Activated CD4-positive, alpha-beta T cell treated with anti-CD3 and anti-CD28 coated beads, Interleukin-2, amount 50 U/mL, for 4 hours (primary cell): ENCODE data around the gene LRRC9.
A peak's percentile ranks its signal among the peaks of the same experiment; 100 is the strongest.
"Not testable (repeated sequence)": the region's sequence is repeated elsewhere in the genome, so short reads cannot be mapped to it uniquely, and the experiment has no call there.

Experiments used
- DNase-seq, 2 experiments: peaks; one replicate each; pipeline ENCODE4 v3.0.0-alpha.2; 2020

Gene LRRC9

DNA sequence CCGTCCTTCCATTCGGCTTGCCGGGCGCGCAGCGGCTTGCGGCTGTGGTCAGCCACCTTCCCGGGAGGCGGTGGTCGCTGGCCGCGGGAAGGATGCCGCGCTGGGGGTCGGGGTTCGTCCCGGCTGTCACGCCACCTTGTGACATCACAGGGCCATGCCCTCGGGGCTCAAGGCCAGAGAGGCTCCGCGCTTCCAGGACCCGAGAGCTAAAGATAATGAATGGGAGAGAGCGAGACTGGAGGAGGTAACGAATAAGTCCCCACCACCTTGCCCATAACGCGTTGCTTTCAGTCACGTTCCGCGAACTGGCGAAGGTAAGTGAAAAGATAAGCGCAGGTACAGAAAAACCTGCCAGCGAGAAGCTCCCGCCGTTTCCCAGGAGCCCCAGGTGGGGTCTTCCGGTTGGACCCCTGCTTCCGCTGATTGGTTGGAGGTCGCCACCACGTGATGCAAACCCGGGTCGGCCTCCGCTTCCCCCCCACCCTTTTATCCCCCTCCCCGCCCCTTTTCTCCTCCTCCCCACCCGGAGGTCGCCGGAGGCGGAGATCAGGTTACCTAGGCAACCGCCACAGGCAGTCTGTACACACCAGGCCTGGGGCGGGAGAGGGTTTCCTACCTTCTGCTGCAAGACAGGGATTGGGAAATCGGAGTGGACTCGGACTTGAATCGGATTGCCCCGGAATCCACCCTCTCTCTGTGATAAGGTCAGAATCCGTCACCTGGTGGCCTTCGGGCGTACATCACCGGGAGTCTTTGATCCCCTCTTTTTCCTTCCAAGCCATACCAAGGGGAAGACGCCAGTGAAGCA is at the start of gene LRRC9:
Gene LRRC9 (plus strand): TSS at position 575 of the 808 bp plus-strand sequence.
- peak in 1 of 2 experiments; percentile 4 for DNase-seq

DNA sequence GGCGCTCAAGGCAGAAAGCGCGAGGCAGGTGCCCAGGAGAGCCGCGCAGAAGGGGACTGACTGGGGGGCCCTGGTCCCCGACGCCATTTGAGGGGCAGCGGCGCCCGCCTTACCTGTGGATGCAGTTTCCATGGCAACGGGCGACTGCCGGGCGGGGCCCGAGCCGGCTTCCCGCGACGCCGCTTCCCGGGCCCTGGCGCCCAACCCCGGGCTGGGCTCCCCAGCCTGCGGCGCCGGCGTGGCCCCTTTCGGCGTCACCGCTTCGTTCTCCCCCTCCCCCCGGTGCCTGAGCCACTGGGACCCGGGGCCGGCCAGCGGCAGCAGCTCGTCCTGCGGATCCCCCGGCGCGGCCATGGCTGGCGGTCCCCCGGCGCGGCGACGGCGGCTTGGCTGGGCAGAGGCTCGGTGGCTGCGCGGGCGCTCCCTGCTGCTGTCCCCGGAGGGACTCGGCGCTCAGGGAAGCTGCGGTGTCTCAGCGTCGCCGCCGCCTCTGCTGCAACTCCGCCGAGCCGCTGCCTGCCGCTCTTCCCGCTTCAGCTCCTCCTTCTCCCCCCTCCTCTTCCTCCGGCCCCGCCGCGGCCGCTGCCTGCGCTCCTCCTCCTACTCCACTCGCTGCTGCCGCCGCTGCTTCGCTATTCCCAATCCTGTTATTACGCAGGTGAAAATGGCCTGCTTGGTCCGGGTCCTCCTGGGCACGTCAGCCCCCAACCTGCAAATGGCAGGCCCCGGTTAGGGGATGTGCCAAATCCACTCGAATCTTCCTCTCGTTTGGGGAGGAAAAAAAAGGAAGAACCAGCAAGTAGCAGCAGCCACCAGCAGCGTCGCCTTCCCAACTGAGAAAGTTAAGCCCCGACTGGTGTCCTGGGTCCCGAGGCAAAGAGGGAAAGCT is 49.4 kb upstream of the LRRC9 start, which contains the start of gene RTN1:
Gene RTN1 (minus strand): TSS at position 500 of the 889 bp plus-strand sequence. CDS start 146 bp downstream, at position 354.
- no peak for DNase-seq

DNA sequence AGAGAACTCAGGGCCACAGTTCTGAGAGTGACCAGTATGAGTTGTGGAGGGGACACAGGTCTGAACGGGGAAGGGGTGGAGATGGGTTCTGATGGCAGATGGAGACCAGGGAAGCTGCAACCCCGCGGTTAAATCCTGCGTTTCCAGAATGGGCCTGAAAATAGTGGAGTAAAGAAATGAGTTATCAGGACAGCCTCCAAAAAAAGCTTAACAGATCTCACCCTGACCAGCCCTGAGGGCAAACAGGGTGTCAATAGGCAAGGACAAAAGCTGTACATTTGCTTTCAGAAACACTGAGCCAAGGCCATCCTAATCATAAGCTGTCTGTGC is 48.8 kb upstream of the LRRC9 start:
- no peak for DNase-seq

DNA sequence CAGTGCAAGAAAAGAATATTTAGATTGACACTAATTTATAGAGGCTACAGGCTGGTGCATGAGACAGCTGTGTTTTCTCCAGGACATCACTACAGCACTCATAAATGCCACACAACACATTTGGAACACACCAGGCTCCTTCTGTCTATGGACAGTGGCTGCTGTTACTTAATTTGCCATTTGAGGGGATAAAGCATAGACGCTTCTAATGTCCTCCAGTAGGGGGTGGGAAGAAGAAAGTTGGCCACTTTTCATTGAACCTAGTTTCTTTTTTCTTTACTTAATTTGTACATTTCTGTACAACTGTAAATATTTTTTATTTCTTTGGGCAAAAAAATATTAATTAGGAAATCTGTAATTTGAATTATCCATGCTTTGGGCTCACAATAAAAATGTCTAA is 37.0 kb upstream of the LRRC9 start:
- DNase-seq = no peak

DNA sequence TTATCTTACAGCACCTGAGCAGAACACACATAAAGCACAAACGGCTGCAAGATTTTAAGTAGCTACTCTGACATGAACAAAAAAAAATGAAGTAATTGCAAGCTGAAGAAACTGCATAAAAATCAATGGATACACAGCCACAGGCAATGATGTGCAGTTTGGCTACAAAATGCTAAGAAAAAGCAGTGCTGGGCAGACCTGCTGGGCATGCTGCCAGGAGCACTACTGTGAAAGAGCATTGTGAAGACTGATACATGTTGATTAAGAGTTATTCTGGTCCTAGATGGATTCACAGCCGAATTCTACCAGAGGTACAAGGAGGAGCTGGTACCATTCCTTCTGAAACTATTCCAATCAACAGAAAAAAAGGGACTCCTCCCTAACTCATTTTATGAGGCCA is 29.3 kb upstream of the LRRC9 start:
- no peak for DNase-seq

DNA sequence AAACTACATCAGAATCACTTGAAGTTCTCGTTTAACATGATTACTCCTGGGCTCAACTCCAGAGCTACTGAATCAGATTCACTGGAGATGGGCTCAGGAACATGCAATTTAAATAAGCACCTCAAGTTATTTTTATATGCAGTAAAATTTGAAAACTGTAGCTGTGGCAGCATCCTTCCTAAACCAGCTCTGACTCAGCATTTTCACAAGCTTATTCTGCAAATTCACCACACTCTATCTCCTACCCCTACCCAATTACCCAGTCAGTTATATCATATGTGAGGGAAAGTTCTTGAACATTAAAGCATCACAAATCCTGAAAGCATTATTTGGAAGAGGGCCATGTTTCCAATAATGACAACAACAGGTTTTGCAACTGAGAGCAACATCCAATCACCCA is 24.2 kb upstream of the LRRC9 start:
- DNase-seq = no peak

DNA sequence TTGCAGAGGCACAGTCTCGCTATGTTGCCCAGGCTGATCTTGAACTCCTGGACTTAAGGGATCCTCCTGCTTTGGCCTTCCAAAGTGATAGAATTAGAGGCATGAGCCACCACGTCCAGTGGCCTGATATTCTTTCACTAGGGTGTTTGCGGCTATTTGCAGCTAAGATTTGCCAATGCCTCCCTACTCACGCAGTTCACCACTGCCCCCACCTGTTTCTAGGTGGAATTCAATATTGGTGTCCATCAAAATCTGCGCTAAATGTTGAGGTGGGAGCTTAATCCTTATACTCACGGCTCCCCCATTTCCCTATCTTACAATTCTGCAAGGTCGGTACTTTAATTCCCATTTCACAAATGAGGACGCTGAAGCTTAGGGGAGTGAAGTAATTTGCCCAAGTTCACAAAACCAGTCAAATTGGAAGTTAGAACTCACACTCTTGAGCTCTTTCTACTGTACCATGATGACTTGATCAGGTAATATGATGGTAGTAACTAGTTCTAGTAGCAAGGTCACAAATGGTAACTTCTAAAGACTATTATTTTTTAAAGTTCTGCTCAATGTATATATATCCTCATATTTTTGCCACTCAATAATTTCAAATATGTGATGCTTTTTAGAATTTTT is 22.1 kb upstream of the LRRC9 start:
- no peak for DNase-seq

DNA sequence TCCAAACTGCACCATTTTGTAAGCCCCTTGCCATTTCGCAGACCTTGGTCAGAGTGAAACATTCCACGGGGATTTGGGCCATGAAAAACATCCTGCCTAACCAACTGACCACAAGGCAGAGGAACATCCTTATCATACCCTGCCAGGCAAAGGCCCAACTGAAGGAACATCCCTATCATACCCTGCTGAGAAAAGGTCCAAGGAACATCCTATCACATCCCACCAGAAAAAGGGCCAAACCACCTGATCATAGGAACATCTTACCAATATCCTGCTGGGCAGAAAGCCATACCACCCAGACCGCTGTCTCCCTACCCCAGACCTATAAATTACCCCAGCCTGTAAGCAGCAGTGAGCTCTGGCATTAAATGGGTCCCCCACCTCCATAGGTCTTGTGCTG is 19.4 kb upstream of the LRRC9 start:
- no peak for DNase-seq

DNA sequence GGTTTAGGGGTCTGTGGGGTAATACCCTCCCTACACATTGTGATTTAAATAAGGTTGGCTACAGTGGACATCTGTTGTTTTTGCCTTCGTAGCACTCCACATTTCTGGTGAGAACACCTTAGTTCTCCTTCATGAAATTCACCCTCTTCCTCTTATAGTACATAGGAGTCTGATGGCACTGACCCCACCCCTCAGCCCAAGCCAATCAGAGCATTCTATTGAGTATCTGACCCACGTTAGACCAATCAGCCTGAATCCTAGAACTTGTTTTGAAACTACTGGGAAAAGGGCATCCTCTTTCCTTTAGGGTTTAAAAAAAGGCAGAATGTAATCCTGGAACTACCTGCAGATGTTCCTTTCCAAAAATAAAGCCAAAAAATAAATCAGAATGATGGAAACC is 15.8 kb upstream of the LRRC9 start:
- DNase-seq = no peak

DNA sequence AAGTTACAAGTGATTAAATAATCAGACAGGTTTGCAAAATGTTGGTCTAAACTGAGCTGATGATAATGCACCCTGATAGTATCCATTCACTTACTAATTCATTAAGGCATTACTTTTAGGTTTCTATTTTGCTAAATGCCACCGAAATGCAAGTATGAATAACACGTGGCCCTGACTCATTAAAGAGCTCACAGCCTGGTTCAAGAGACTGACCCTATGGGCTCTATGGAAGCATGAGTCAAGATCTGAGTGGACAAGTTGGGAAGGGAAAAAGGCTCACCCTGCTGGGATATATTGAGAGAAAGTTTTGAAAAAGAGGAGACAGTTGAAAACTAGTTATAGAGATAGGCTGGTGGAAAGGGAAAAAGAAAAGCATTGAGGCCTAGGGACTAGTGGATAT is 14.8 kb upstream of the LRRC9 start:
- DNase-seq = no peak

DNA sequence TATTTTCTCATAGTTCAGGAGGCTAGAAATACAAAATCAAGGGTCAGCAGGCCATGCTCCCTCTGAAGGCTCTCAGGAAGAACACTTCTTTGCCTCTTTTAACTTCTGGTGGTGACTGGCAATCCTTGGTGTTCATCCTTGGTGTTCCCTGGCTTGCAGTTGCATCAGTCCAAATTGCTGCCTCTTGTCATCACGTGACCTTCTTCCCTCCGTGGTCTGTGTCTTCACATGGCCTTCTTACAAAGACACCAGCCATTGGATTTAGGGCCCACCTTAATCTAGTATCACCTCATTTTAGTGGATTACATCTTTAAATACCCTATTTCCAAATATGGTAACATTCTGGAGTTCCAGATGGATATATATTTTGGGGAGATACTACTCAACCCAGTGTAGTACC is 7.5 kb upstream of the LRRC9 start:
- no peak for DNase-seq

DNA sequence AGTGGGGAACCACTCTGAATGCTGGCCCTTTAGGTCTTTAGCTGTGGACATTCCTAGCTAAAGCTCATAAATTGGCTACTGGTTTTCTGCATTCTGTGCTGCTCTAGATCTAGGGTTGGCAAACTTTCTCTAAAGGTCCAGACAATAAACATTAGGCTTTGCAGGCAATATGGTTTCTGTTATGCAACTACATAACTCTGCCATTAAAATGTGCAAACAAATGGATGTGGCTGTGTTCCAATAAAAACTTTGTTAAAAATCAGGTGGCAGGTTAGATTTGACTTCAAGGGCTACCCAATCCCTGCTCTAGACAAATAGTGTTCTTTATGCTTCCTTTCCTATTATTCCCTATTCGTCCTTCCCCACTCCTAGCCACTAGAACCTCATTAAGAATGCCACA is 6.8 kb upstream of the LRRC9 start:
- DNase-seq = no peak

DNA sequence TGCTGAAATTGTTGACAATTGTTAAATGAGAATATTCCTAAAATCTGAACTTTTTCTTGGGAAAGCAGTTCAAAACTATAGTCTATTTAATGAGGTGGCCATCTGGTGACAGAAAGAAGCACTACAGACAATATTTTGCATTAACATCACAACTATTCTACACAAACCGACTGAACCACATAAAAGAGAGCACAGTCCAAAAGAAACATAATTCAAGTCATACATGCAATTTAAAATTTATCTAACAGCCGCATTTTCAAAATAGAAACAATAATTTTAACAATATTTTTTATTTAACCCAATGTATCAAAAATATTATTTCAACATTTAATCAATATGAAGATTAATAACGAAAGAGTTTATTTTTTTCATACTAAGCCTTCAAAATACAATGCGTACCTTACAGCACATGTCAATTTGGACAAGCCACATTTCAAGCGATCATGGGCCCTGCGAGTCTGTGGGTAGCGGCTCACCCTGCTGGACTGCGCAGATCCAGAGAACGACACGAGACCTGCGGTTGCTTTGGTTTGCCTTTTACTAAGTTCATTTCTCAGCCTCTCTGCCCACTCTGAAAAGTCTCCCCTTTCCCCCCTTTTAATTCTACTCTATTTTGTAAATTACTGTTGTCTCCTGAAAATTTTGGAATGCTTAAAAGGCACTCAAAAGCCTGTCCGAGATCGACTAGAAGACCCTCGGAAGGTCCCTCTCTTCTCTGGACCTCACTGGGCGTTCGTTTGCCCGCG is 947 bp upstream of the LRRC9 start:
- no peak for DNase-seq

DNA sequence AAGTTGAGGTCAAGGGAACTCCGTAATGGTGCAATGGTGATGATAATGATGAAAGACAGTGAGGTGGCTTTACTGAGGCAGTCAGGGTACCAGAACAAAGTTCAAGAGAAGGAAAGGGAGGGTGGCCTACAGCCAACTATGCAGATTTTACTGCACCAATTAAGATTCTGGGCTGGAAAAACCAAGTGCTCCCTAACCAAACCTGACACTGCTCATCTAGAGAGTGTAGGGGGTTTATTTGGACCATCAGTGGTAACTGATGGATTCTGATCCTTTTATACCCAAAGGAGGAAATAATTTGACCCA is 387 bp downstream of the LRRC9 start:
- no peak for DNase-seq

DNA sequence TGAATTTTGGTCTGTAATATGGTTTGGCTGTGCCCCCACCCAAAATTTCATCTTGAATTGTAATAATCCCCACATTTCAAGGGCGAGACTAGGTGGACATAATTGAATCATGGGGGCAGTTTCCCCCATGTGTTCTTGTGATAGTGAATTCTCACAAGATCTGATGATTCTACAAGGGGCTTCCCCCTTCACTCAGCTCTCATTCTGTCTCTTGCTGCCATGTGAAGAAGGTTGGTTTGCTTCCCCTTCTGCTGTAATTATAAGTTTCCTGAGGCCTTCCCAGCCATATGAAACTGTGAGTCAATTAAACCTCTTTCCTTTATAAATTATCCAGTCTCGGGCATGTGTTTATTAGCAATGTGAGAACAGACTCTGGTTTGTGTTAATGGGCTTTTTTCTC is 5.9 kb downstream of the LRRC9 start:
- no peak for DNase-seq

DNA sequence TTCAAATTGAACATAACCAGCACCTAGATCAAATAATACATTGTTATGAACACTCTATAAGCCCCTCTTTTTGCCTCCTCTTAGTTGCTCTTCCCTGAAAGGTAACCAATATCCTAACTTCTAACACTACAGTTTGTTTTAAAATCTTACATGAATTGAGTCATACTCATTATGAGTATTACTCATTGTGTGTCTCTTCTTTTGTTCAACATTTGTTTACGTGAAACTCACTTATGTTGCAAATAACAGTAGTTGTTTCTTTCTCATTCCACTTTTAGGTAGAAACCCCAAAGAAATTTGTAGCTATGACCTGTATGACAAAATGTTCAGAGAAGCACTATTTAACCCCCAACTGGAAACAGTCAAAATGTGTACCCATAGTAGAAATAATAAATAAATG is 6.6 kb downstream of the LRRC9 start:
- DNase-seq = no peak

DNA sequence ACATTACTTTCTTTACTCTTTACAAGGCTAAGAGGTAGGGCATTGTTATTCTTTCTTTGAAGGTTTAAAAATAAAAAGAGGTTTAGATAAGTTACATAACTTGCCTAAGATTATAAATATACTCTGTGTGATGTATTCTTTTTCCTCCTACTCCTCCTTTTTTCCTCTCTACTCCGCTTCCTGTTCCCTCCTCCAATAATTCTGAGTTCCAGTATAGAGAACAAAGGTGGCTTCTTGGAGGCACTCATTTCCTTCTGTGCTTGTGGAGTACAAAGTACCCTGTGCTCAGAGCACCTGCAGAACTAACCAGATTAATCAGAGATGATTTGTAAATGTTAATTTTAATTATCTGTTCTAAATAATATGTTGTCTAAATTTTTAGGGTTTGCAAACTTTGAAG is 11.3 kb downstream of the LRRC9 start:
- DNase-seq = no peak

DNA sequence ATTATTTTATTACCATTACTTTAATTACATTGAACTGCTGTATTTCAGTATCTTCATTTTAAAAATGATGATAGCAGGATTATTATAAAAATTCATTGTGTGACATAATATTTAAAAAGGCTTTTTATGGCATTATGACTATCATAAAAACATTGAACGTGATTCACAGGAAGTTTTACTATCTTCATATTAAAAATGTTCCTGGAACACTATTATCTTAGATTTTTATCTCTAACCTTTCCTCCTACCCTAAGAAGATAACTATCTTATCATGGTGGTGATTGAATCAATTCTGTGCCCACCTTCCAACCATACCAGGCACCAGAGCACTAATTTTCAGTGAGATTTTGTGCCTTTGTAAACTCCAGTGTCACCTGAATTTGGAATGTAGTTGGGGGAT is 16.2 kb downstream of the LRRC9 start:
- DNase-seq = no peak

DNA sequence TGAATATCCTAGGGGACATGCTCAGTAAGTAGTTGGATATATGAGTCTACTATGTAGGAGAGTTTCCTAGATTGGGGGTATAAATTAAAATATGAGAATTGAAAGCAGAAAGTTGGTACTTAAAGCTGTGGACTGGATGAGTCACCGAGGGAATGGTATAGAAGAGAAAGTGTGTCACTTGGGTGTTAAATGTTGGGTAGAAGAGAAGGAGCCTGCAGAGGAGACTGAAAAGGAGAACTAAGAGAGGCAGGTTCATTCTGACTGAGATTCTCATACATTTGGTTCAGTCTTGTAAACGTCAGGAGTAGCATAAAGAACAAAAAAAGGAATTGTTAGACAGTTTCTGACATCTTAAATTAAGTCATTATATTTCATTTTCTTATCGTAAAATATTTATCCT is 19.9 kb downstream of the LRRC9 start:
- DNase-seq = no peak

DNA sequence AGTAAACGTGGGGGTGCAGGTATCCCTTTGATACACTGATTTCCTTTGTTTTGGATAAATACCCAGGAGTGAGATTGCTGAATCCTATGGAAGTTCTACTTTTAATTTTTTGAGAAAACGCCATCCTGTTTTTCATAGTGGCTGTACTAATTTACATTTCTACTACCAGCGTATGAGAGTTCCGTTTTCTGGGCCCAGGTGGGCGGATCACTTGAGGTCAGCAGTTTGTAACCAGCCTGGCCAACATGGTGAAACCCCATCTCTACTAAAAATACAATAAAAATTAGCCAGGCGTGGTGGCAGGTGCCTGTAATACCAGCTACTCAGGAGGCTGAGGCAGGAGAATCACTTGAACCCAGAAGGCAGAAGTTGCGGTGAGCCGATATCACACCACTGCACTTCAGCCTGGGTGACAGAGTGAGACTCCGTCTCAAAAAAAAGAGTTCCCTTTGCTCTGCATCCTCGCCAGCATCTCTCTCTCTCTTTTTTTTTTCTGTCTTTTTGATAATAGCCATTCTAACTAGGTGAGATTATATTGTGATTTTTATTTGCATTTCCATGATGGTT is 22.4 kb downstream of the LRRC9 start:
- not testable (repeated sequence) for DNase-seq

DNA sequence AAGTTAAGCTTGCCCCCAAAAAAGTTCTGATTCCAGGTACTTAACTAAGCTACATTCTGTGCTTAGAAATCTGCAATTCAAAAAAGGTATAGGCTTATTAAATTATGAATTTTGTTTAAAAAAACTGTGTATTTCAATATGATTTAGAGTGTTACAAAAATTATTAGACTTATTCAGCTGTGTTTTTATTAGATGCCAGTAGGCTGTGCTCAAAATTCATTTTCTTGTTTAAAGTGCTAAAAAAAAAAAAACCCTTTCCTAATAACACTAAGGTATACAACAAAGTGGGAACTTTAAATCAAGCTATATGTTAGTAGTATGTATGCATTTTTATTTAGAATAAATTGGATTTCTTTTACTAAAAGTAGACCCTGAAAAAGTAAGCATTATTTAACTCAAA is 25.0 kb downstream of the LRRC9 start:
- no peak for DNase-seq

DNA sequence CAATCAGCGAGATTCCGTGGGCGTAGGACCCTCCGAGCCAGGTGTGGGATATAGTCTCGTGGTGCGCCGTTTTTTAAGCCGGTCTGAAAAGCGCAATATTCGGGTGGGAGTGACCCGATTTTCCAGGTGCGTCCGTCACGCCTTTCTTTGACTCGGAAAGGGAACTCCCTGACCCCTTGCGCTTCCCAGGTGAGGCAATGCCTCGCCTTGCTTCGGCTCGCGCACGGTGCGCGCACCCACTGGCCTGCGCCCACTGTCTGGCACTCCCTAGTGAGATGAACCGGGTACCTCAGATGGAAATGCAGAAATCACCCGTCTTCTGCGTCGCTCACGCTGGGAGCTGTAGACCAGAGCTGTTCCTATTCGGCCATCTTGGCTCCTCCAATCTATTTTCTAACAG is 32.2 kb downstream of the LRRC9 start:
- DNase-seq = not testable (repeated sequence)

DNA sequence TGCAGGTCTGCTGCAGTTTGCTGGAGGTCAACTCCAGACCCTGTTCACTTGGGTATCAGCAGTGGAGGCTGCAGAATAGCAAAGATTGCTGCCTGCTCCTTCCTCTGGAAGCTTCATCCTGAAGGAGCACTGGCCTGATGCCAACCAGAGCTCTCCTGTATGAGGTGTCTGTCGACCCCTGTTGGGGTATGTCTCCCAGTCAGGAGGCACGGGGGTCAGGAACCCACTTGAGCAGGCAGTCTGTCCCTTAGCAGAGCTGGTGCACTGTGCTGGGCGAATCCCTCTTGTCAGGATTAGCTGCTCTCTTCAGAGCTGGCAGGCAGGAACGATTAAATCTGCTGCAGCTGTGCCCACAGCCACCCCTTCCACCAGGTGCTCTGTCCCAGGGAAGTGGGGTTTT is 37.9 kb downstream of the LRRC9 start:
- not testable (repeated sequence) for DNase-seq
